ENCODE results near the gene GRIN2C.
"Not testable (repeated sequence)": the region's sequence is repeated elsewhere in the genome, so short reads cannot be mapped to it uniquely, and the experiment has no call there.

Gene GRIN2C

GRCh38 chr17:74879308-74879707 lies 19.6 kb upstream of the GRIN2C start:
- no peak for DNase-seq (ENCODE audit: low read depth, low spot score)

DNA sequence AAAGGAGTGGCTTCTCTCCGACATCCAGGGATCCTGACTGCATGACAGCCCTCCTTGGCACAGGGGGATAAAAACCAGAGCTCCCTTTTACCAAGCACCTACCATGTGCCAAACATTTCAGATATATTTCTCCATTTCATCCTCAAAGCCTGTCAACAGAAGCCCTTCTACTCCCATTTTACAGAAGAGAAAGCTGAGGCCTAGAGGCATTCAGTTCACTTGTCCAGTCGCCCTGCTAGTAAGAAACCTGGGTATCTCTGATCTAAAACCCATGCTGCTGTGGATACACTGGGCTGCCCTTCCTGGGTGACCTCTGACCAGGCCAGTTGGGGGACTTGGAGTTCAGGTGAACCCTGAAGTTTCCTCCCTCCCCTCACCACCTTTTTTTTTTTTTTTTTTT lies 19.0 kb upstream of the GRIN2C start:
- no peak for DNase-seq (ENCODE audit: low read depth, low spot score)

DNA sequence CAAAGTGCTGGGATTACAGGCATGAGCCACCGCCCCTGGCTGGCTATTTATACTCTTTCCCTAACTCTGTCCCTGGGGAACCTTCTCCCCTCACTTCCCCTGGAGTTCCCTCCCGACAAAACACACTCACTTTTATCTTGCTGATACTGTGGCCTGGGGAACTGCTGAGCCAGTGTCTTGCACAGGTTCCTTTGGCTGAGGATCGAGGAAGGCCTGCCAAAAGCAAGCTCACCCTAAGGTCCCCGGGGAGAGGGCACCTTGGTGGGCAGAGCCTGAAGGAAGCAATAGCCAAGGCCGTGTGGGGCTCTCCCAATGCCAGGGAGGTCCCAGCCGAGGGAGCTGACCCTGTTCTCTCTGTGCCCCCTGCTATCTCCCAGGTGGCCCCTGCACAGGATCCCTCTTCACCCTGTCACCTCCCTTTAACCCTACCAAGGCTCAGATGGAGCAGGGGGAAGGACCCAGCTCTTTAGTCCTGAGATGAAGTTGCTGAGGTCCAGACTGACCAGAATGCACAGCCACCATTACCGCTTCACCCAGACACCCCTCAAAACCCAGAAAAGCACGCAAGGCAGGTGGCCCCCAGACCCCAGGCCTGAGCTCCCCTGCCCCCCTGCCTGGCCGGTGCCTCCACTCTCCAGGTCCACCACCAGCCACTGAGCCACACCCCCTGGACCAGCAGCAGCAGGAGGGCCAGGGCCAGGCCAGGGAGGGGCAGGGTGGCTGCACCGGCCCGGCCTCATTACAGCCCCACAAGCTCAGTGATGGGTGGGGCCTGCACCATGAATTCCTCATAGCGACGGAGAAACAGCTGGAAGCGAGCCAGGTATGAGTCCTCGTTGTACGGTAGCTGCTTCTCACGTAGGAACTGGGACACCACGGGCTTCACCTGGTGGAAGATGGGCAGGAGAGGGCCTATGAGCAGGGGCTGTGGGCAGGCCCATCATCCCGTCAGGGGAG lies 18.2 kb upstream of the GRIN2C start:
- no peak for DNase-seq (ENCODE audit: low read depth, low spot score)

DNA sequence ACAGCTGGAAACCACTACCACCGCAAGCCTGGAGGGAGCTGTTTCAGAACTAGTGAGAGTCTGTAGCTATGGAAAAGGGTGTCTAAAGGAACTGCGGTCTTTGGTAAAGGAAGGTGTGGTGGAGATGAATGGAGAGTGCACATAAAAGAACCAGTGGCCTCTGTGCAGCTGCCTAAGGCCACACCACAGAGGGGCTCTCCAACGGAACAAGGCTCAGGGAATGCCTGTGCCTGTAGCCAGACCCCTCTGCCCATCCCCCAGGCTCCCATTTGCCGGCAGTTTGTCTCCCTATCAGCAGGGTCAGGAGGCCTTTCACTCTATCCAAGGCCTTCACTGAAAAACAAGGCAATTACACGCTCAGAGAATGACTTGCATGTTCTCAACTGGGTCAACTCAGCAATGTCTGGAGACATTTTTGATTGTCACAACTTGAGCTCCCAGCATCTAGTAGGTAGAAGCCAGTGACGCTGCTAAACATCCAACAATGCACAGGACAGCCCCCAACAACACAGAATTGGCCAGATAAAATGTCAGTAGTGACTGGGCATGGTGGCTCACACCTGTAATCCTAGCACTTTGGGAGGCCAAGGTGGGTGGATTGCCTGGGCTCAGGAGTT lies 16.4 kb upstream of the GRIN2C start:
- DNase-seq (ENCODE audit: low read depth, low spot score) = no peak

DNA sequence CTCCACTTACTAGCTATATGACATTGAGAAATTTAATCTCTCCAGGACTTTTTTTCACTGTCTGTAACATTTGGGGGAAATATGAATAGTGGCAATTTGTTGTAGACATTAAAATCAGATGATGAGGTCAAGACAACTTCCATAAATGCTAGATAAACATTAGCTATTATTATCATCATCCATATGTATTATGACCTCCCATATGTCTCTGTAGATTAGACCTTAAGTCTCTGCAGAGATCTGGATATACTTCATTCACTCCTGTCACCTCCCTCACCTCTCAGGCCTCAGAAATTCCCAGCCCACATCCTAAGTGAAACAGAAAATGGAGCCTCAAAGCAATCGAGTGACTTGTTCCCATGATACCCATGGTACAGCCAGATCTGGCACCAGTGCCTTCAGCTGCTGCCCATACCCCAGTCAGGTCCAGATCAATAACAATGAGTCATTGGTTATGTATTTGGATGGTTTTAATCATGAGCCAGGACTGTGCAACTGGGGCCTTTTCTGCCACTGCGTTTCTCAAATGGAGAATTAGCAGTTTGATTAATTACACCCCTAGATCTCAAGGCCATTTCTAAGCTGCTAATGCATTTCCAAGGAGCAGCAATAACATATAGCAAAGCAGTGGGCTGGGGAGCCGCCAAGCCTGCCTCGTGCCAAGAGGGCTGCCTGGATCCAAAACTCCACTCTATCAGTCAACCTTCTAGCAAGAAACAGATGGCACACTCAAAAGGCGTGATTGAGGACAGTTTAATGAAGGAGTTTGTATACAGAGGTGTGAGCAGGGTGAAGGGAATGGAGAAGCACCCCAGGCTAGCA lies 15.7 kb upstream of the GRIN2C start:
- no peak for DNase-seq (ENCODE audit: low read depth, low spot score)

DNA sequence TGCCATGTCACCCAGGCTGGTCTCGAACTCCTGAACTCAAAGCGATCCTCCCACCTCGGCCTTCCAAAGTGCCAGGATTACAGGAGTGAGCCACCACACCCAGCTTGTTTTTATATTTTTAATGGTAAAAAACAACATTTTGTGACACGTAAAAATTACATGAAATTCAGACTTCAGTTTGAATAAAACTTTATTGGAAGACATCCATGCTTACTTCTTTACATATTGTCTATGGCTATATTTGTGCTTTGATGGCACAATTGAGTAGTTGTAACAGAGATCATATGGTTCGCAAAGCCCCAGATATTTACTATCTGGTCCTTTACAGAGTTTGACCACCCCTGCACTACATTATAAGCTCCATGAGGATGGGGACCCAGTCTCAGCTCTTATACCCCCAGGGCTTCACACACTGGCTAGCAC lies 14.9 kb upstream of the GRIN2C start:
- no peak for DNase-seq (ENCODE audit: low read depth, low spot score)

- no peak for DNase-seq (ENCODE audit: low read depth, low spot score)
These were observed 14.4 kb upstream of the GRIN2C start for GRCh38 chr17:74873874-74874614.

GRCh38 chr17:74873037-74873873 lies 13.6 kb upstream of the GRIN2C start:
- DNase-seq (ENCODE audit: low read depth, low spot score) = peak; percentile 99

DNA sequence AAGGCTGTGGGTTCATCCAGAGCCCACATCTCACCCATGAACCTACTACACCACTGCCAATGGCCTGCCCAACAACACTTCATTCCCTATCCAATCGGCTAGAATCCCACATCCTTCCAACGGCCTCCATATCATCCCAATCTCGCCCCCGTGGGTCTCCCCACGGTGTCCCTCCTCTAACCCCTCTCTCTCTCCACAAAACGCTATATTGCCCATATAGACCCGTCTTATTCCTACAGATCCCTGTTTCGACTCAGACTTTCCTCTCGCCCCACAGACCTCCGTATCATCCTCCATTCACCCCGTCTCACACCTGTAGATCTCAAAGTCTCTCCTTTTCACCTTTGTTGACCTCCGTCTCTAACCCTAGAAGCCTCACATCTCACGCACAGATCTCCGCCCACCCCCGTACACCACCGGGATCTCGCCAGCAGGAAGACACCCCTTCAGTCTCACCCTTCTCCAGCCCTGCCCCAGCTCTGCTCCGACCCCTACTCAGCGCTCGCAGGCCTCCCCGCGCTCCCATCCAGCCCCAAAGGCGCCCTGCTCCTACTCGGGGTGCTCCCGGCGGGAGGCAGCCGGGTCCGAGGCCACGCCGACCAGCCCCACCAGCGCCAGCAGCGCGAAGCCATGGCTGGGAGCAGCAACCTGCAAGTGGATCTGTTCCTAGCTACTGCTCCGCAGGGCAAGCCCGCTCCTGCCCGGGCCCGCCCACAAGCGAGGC lies 12.8 kb upstream of the GRIN2C start, which contains the start of gene FDXR:
TSS of gene FDXR (minus strand) at position 682 of the 724 bp plus-strand sequence. CDS start at position 632, 50 bp downstream.
- DNase-seq (ENCODE audit: low read depth, low spot score) = no peak

DNA sequence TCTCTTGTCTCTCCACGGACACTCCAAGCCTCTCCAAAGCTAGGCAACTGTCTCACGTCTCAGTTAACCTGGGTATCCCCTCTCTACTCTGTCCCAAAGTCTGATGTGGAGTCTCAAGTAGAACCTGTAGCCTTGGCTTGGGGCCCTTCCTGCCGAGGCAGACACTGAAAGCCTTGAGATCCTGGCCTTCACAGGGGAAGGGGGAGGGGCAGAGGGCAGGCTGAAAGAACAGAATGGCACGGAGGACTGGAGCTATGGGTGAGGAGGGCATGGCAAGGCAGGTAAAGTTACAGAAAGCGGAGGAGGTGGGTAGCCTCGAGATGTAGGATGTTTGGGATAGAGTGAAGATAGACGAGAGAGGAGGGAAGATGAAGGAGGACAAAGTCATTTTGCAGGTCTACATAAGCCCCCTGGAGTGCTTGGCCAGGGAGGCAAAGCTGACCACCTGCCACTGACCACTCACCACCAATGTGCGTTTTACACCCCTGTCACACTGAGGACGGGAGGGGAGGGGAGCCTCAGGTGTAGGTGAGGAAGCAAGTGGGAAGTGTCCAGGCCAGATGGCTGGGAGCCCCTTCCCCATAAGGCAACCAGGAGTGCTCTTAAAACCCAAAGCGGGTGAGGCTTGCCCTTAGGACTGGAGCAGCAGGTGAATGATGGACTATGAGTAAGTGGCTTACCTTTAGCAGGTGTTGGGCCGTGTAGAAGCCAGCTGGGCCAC lies 11.8 kb upstream of the GRIN2C start:
- DNase-seq (ENCODE audit: low read depth, low spot score) = no peak

DNA sequence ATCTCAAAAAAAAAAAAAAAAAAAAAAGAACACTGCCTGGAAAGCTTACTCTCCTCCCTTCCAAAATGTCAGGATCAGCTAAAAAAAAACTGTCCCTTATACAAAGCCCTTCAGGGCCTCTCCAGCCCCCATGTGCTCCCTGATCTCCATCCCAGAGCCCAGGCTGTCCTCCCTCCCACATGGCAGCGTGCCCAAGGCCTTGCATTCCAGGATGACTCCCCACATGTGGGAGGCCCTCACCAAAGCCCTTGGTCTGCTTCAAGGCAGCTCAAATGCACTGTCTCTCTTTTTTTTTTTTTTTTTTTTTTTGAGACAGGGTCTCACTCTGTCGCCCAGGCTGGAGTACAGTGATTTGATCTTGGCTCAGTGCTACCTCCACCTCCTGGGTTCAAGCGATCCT lies 10.8 kb upstream of the GRIN2C start:
- no peak for DNase-seq (ENCODE audit: low read depth, low spot score)

DNA sequence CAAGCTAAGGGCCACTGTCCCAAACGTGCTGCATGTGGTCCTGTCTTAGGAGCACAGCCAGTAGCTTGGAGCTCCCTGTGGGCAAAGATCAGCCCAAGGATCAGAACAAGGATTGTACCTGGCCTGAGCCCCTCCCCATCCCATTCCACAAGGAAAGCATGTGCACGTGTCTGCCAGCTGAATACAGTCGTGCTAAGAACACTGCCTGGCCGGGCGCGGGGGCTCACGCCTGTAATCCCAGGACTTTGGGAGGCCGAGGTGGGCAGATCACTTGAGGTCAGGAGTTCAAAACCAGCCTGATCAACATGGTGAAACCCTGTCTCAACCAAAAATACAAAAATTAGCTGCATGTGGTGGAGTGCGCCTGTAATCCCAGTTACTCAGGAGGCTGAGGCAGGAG lies 10.3 kb upstream of the GRIN2C start:
- not testable (repeated sequence) for DNase-seq (ENCODE audit: low read depth, low spot score)

DNA sequence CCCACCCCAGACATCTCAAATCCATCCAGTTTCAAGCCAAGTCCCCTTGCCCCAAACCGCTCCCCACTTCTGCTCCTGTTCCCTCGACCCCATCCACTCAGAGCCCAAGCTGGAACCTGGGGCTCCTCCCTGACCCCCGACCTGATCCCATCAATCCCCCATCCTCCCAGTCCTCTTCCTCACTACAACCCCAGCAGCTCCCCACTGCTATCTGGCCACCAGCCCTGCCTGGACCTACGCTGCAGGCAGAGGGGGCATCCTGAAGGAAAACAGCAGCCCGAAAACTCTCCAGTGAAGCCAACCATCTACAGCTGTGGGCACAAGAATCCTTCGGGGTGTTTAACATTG lies 9.2 kb upstream of the GRIN2C start:
- no peak for DNase-seq (ENCODE audit: low read depth, low spot score)

- DNase-seq (ENCODE audit: low read depth, low spot score) = no peak
These were observed 8.7 kb upstream of the GRIN2C start for GRCh38 chr17:74868251-74868907.

DNA sequence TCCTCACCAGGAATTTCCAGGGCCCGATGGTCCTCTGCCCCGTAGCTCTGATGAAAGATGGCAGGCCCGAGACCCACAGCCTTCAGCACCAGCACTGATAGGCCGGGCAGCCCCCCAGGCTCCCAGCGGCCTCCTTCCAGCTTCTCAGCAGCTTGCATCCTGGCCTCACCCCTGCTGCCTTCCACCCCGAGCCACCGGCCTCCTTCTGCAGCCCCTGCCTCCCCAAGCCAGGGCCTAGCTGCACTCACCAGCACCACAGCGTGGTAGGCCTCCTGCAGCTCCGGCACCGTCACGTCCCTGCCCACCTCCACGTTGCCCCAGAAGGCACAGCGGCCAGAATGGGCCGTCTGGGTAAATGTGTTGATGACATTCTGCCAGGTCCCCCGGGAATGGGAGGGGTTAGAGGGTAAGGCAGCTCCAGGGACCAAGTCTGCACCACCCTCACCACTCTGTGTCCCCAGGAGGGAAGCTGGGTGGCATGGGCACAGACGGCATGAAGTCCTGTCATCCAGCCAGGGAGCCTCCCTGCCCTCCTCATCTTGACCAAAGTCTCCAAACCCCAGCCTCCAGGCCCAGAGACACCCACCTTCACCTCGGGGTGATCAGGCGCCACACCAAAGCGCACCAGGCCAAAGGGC lies 6.6 kb upstream of the GRIN2C start:
- no peak for DNase-seq (ENCODE audit: low read depth, low spot score)

GRCh38 chr17:74865504-74866197 lies 6.0 kb upstream of the GRIN2C start:
- no peak for DNase-seq (ENCODE audit: low read depth, low spot score)

DNA sequence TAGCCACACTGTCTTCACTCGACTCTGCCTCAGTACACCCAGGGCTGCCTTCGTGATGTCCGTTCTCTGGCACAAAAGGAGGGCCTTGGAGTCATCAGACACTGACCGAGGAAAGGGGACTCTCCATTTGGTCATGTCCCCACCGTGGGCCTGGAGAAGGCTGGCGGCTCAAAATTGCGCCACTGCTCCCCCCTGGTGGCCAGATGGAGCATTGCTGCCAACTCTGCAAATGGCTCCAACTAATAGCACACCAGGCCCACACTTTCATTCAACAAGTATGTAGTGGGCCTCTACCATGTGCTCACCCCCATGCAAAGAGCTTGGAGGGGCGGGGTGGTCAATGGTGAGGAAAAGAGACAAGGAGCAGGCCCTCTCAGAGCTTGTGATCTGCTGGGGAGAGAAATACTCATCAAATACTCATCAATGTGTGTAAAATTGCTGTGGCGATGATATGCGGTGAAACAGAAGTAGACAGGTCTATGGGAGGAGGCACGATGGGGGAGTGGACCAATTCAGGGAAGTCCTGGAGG lies 5.2 kb upstream of the GRIN2C start:
- peak; percentile 49 for DNase-seq (ENCODE audit: low read depth, low spot score)
